ENCODE results near the gene NFIB.

Gene NFIB

GRCh38 chr9:14349146-14349446 is 35.2 kb upstream of the NFIB start:
- TF ChIP-seq, protein P1, sequence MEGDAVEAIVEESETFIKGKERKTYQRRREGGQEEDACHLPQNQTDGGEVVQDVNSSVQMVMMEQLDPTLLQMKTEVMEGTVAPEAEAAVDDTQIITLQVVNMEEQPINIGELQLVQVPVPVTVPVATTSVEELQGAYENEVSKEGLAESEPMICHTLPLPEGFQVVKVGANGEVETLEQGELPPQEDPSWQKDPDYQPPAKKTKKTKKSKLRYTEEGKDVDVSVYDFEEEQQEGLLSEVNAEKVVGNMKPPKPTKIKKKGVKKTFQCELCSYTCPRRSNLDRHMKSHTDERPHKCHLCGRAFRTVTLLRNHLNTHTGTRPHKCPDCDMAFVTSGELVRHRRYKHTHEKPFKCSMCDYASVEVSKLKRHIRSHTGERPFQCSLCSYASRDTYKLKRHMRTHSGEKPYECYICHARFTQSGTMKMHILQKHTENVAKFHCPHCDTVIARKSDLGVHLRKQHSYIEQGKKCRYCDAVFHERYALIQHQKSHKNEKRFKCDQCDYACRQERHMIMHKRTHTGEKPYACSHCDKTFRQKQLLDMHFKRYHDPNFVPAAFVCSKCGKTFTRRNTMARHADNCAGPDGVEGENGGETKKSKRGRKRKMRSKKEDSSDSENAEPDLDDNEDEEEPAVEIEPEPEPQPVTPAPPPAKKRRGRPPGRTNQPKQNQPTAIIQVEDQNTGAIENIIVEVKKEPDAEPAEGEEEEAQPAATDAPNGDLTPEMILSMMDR (IDR thresholded peaks at IDR 0.05; ENCODE audit: insufficient read depth, low read depth, low read length, missing control alignments) = no peak
- H3K4me3 ChIP-seq (ENCODE audit: low read depth, low read length) = no peak overlapping the region
- no peak for DNase-seq (ENCODE audit: low read depth)

DNA sequence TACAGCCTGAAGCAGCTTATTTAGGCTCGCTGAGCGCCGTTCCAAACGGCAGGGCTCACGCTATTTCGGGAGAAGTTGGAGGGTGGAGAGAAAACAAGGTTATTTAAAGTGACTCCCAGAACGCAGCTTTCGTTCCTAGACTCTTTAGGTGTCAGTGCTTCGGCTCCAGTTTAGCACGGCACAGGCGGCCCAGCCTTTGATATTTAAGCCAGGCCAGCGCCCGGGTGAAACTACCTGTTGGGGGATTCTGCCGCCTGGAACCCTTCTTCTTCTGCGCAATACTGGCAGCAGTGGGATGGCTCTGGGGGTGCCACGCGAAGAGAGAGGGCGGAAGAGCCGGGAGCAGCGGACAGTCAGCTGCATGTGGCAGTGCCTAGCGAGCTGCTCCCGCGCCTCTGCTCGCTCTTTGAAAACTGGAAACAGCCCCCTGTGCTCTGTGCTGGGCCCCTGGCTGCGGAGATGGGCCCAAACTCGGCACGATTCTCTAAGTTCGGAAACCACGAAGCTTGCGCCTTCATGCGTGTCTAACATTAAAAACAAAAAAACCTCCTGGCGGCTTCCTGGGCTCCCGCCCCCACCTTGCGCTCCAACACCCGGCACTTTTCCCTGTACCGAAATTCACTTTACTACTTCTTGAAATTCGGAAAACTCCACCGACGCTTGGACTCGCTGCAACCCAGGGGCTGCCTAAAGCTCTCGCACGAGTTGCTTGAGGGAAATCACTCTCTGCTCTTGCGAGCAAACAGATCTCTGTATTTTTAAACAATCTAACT is 34.6 kb upstream of the NFIB start:
- TF ChIP-seq, protein P1 (IDR thresholded peaks at IDR 0.05; ENCODE audit: insufficient read depth, low read depth, low read length, missing control alignments) = no peak
- no peak for DNase-seq (ENCODE audit: low read depth)
- H3K4me3 ChIP-seq (ENCODE audit: low read depth, low read length) = no peak overlapping the region

- DNase-seq (ENCODE audit: low read depth) = no peak
- no peak overlapping the region for H3K4me3 ChIP-seq (ENCODE audit: low read depth, low read length)
- TF ChIP-seq, protein P1 (IDR thresholded peaks at IDR 0.05; ENCODE audit: insufficient read depth, low read depth, low read length, missing control alignments) = no peak
Measured at GRCh38 chr9:14348123-14348372, 34.1 kb upstream of the NFIB start.

- DNase-seq (ENCODE audit: low read depth) = no peak
- H3K4me3 ChIP-seq (ENCODE audit: low read depth, low read length) = no peak overlapping the region
- TF ChIP-seq, protein P1 (IDR thresholded peaks at IDR 0.05; ENCODE audit: insufficient read depth, low read depth, low read length, missing control alignments) = no peak
Measured at GRCh38 chr9:14347406-14348122, 33.6 kb upstream of the NFIB start.

GRCh38 chr9:14346811-14347405 is 33.0 kb upstream of the NFIB start:
- TF ChIP-seq, protein P1 (IDR thresholded peaks at IDR 0.05; ENCODE audit: insufficient read depth, low read depth, low read length, missing control alignments) = no peak
- no peak overlapping the region for H3K4me3 ChIP-seq (ENCODE audit: low read depth, low read length)

GRCh38 chr9:14346231-14346791 is 32.4 kb upstream of the NFIB start:
- no peak overlapping the region for H3K4me3 ChIP-seq (ENCODE audit: low read depth, low read length)
- TF ChIP-seq, protein P1 (IDR thresholded peaks at IDR 0.05; ENCODE audit: insufficient read depth, low read depth, low read length, missing control alignments) = no peak
- DNase-seq (ENCODE audit: low read depth) = no peak

More at GRCh38 chr9:14346811-14347405, 33.0 kb upstream of the NFIB start:
- DNase-seq (ENCODE audit: low read depth) = no peak
